OCI-LY1 (cell line): ENCODE results near the gene BABAM2.

Source experiments
- H2AFZ ChIP-seq: fragments of 200-600 bp; sonication (generic), shearing (Covaris generic); 2 replicates; pipeline ENCODE4 v1.6.0; 2014; ENCODE audit warnings: antibody characterized with exemption, mild to moderate bottlenecking, low read length
- H3F3A ChIP-seq: fragments of 200-600 bp; sonication (generic), shearing (Covaris generic); 2 replicates; pipeline ENCODE4 v1.6.0; 2014; ENCODE audit warnings: mild to moderate bottlenecking, antibody characterized with exemption, low read length, moderate library complexity; ENCODE audit not compliant: insufficient read depth
- H3K27ac ChIP-seq: fragments of 200-600 bp; sonication (generic); 2 replicates; pipeline ENCODE4 v1.5.1; 2014; ENCODE audit warnings: low read length, mixed run types, mild to moderate bottlenecking, low read depth; ENCODE audit not compliant: poor library complexity, severe bottlenecking
- H3K27me3 ChIP-seq: fragments of 200-600 bp; sonication (generic); 2 replicates; pipeline ENCODE4 v1.6.0; 2014; ENCODE audit warnings: antibody characterized with exemption, mild to moderate bottlenecking, low read length, moderate library complexity; ENCODE audit not compliant: insufficient read depth
- H3K36me3 ChIP-seq: fragments of 200-600 bp; sonication (generic); 2 replicates; pipeline ENCODE4 v1.6.1; 2014; ENCODE audit warnings: mild to moderate bottlenecking, antibody characterized with exemption, low read length, moderate library complexity, mixed read lengths; ENCODE audit not compliant: insufficient read depth
- H3K4me1 ChIP-seq: fragments of 200-600 bp; sonication (generic); 2 replicates; pipeline ENCODE4 v1.5.1; 2014; ENCODE audit warnings: mild to moderate bottlenecking, low read length, moderate library complexity; ENCODE audit not compliant: insufficient read depth, severe bottlenecking
- H3K4me2 ChIP-seq: fragments of 200-600 bp; sonication (generic), shearing (Covaris generic); 2 replicates; pipeline ENCODE4 v1.6.1; 2014; ENCODE audit warnings: low read length
- H3K4me3 ChIP-seq: fragments of 200-600 bp; sonication (generic); 2 replicates; pipeline ENCODE4 v1.5.1; 2014; ENCODE audit warnings: low read length, low read depth, mild to moderate bottlenecking, mixed read lengths; ENCODE audit not compliant: poor library complexity, severe bottlenecking
- H3K79me2 ChIP-seq: fragments of 200-600 bp; shearing (Covaris generic); 2 replicates; pipeline ENCODE4 v1.6.1; 2016; ENCODE audit warnings: mixed run types, low read length, mixed read lengths; ENCODE audit not compliant: insufficient read depth
- H3K9ac ChIP-seq: fragments of 200-600 bp; sonication (generic), shearing (Covaris generic); 2 replicates; pipeline ENCODE4 v1.6.1; 2014; ENCODE audit warnings: mild to moderate bottlenecking, low read length, mixed read lengths
- H3K9me2 ChIP-seq: fragments of 200-600 bp; sonication (generic), shearing (Covaris generic); 2 replicates; pipeline ENCODE4 v1.6.1; 2014; ENCODE audit warnings: low read depth, mild to moderate bottlenecking, low read length, mixed read lengths
- H3K9me3 ChIP-seq: fragments of 200-600 bp; shearing (Covaris generic); 2 replicates; pipeline ENCODE4 v1.6.1; 2014; ENCODE audit warnings: low read length, mixed read lengths
- H4K20me1 ChIP-seq: fragments of 200-600 bp; sonication (generic), shearing (Covaris generic); 2 replicates; pipeline ENCODE4 v1.6.0; 2016; ENCODE audit warnings: mild to moderate bottlenecking, low read length; ENCODE audit not compliant: insufficient read depth
- EZH2 ChIP-seq: fragments of 200-600 bp; sonication (generic), shearing (Covaris generic); IDR thresholded peaks from 2 replicates; pipeline ENCODE4 v1.8.0; 2017; ENCODE audit warnings: borderline replicate concordance, mixed run types, mild to moderate bottlenecking, antibody characterized with exemption, low read length, moderate library complexity, mixed read lengths
- TF ChIP-seq, protein P1 (sequence below): fragments of 200-600 bp; sonication (generic), shearing (Covaris generic); IDR thresholded peaks from 2 replicates; pipeline ENCODE4 v1.5.1; 2017; ENCODE audit warnings: mild to moderate bottlenecking, antibody characterized with exemption, low read length, moderate library complexity, mixed read lengths

The BABAM2 gene

DNA sequence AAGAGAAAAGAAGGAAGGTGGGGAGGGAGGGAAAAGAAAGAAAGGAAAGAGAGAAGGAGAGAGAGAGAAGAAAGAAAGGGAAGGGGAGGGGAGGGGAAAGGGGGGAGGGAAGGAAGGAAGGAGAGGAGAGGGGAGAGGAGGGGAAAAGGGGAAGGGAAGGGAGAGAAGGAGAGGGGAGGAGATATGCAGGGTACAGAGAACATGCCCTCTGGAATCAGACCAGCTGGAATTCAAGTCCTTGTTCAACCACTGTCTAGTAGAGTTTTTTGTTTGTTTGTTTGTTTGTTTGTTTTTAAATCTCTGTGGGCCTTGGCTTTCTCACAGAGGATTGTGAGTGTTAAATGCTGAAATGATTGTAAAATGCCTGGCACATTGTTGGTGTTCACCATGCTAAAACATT lies 424.4 kb downstream of the BABAM2 start:
- Histone ChIP-seq H3K4me3 (no peak overlapping the region), H4K20me1 (no peaks in the 10 kb centered on the region), H3K27ac (no peak overlapping the region), H3K36me3 (no peaks in the 10 kb centered on the region), H3F3A (no peaks in the 10 kb centered on the region), H3K4me2 (no peak overlapping the region), H3K9me2 (no peaks in the 10 kb centered on the region), H3K9ac (no peak overlapping the region), H3K27me3 (no peaks in the 10 kb centered on the region), H3K79me2 (no peaks in the 10 kb centered on the region), H3K4me1 (no peaks in the 10 kb centered on the region), H2AFZ (no peak overlapping the region), H3K9me3 (no peaks in the 10 kb centered on the region)
- TF ChIP-seq, protein P1, sequence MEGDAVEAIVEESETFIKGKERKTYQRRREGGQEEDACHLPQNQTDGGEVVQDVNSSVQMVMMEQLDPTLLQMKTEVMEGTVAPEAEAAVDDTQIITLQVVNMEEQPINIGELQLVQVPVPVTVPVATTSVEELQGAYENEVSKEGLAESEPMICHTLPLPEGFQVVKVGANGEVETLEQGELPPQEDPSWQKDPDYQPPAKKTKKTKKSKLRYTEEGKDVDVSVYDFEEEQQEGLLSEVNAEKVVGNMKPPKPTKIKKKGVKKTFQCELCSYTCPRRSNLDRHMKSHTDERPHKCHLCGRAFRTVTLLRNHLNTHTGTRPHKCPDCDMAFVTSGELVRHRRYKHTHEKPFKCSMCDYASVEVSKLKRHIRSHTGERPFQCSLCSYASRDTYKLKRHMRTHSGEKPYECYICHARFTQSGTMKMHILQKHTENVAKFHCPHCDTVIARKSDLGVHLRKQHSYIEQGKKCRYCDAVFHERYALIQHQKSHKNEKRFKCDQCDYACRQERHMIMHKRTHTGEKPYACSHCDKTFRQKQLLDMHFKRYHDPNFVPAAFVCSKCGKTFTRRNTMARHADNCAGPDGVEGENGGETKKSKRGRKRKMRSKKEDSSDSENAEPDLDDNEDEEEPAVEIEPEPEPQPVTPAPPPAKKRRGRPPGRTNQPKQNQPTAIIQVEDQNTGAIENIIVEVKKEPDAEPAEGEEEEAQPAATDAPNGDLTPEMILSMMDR: no peak
- TF ChIP-seq EZH2: no peak

DNA sequence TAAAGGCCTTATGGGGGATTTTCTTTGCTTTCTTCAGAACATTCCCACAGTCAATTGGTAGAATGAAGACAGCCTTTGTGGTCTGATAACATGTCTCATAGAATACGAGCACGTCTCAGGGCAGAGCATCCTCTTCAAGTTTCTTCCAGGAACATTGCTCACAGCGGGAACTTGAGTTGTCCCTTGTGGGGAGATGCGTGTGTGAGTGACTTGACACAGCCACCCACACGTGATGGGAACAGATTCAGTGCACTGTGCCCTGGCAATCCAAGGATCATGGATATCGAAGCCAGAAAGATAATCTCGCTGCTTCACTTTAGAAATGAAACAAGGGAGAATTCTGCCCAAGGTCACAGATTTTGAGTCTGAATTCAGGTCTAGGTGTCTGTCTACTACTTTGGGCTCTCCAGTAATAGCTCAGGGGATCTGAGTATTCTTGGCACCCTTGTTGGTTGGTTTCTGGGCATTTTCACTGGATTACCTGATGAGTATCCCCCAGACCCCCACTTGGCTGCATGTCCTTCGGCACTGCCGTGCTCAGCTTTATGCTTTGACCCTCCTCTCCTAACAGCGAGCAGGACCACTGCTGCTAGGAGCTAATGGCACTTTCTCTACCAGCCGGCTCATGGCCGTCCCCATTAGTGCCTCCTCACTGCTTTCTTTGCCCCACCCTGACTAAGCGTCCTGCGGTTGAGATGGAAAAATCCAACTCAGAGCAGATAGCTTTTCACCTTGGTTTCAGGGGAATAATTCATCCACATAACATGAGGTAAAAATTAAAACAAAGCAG lies 426.2 kb downstream of the BABAM2 start:
- no peak overlapping the region for H3K9ac ChIP-seq

DNA sequence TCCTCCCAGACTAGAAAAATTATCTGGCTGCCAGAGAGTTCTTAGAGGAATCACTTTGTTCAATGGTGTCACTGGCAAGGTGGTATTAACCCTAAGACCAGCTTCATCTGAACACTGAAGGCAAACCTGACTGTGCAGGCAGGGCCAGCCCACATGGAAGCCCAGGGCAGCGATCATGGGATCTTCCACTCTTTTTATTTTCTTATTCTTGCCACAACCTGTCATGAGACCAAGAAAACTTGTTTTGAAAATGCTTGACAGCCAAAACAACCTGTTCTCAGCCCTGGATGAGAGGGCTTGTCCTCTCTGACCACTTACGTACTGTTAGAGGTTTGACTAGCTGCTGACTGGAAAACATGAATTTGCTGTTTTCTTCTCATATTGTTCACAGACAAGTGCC lies 426.9 kb downstream of the BABAM2 start:
- no peak for TF ChIP-seq EZH2
- H3K79me2 ChIP-seq: no peaks in the 10 kb centered on the region
- H3K27ac ChIP-seq: no peak overlapping the region

More for the DNA sequence above, 426.2 kb downstream of the BABAM2 start:
- H3K36me3 ChIP-seq: no peaks in the 10 kb centered on the region
- H3K4me2 ChIP-seq: no peak overlapping the region
- H3K9me3 ChIP-seq: no peaks in the 10 kb centered on the region
- H3K27me3 ChIP-seq: no peaks in the 10 kb centered on the region
- no peaks in the 10 kb centered on the region for H3K4me1 ChIP-seq
- no peaks in the 10 kb centered on the region for H3F3A ChIP-seq
- no peaks in the 10 kb centered on the region for H3K9me2 ChIP-seq
- TF ChIP-seq, protein P1: no peak
- no peak for TF ChIP-seq EZH2
- no peak overlapping the region for H3K27ac ChIP-seq
- H3K4me3 ChIP-seq: no peak overlapping the region
- H4K20me1 ChIP-seq: no peaks in the 10 kb centered on the region
- no peaks in the 10 kb centered on the region for H3K79me2 ChIP-seq
- H2AFZ ChIP-seq: no peak overlapping the region

DNA sequence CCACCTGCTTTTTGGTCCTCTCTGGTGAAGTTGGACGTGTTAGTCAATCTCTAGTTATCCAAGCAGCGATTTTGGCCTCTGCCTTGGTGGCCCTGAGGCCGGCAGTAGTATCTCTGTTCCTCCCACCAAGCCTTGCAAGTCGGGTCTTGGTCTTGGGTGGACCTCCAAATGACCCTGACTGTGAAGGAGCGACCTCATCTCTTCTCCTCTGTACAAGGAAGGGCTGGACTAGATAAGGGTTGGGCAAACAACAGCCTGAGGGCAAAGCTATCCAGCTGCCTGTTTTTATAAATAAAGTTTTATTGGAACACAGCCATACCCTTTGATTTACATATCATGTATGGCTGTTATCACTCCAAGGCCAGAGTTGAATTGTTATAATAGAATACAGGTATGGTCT lies 427.5 kb downstream of the BABAM2 start:
- Histone ChIP-seq H3K9me3 (no peaks in the 10 kb centered on the region), H3K9me2 (no peaks in the 10 kb centered on the region), H3K27ac (no peak overlapping the region), H3K4me1 (no peaks in the 10 kb centered on the region), H3K9ac (no peak overlapping the region), H3F3A (no peaks in the 10 kb centered on the region), H3K36me3 (no peaks in the 10 kb centered on the region), H3K79me2 (no peaks in the 10 kb centered on the region), H4K20me1 (no peaks in the 10 kb centered on the region), H3K4me2 (no peak overlapping the region), H3K4me3 (no peak overlapping the region), H2AFZ (no peak overlapping the region), H3K27me3 (no peaks in the 10 kb centered on the region)
- no peak for TF ChIP-seq EZH2
- TF ChIP-seq, protein P1: no peak

More for the DNA sequence above, 426.9 kb downstream of the BABAM2 start:
- no peaks in the 10 kb centered on the region for H3K9me3 ChIP-seq
- H3K4me1 ChIP-seq: no peaks in the 10 kb centered on the region
- H3F3A ChIP-seq: no peaks in the 10 kb centered on the region
- no peak overlapping the region for H3K4me3 ChIP-seq
- H2AFZ ChIP-seq: no peak overlapping the region
- no peaks in the 10 kb centered on the region for H3K36me3 ChIP-seq
- no peak overlapping the region for H3K4me2 ChIP-seq
- H4K20me1 ChIP-seq: no peaks in the 10 kb centered on the region
- no peaks in the 10 kb centered on the region for H3K9me2 ChIP-seq
- no peak overlapping the region for H3K9ac ChIP-seq
- H3K27me3 ChIP-seq: no peaks in the 10 kb centered on the region
